ENCODE results near the gene CALN1.

CALN1 gene

DNA sequence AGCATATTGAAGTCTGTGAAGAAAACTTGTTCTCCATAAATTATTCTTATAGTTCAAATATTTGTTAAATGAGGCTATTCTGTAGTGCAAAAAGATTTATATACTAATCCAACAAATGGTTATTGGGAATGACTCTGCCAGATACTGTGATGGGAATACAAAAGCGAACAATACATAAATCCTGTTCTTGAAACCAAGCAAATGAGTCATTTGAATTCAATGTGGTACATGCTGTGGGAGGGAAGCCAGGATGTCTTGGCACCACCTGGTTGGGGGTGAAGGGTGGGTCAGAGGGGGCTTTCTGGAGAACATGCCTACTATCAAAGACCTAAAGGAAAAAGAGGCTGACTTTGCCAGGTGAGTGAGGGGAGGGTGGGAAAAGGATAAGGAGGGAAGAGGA is 594.2 kb downstream of the CALN1 start:
- DNase-seq (ENCODE audit: low read depth in 2 of 3, low spot score in 1 of 3), result no peak

DNA sequence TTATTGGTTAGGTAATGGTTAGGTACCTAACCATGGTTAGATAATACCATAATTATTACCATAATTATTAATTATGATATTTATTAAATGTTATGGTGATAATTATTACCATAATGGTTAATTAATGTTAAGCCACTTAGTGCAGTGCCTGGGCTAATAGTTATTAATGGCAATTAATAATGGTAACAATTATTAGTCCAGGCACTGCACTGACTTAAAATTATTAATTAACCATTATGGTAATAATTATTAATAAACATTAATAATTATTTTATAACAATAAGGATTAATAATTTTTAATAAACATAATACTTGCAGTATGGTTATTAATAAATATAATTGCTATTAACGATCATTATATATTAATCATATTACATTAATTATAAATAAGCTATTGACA is 604.0 kb downstream of the CALN1 start:
- no peak for DNase-seq (ENCODE audit: low read depth in 2 of 3, low spot score in 1 of 3)

DNA sequence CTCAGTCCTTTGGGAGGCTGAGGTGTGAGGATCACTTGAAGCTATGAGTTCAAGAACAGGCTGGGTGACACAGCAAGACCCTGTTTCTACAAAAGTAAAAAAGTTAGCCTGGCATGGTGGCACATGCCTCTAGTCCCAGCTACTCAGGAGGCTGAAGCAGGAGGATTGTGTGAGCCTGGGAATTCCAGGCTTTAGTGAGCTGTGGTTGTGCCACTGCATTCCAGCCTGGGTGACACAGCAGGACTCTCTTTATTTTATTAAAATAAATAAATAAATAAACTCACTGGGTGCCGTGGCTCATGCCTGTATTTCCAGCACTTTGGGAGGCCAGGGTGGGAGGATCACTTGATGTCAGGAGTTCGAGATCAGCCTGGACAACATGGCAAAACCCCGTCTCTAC is 607.9 kb downstream of the CALN1 start:
- no peak for DNase-seq (ENCODE audit: low read depth in 2 of 3, low spot score in 1 of 3)

DNA sequence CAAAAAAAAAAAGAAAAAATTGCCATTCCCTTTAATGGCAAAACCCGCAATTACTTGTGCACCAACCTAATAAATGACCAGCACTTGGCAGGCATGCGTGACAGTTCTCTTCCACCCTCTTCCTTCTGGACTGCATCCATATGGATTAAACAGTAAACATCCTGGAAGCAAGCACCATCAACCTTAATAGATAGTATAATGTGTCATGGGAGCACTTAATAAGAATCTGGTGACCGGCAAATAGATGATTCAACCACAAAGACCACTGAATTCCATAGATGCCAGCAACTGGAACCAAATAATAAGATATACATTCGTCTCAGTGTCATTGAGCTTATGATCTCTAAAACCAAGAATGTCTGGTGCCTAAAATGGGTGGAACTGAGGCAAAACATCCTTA is 610.2 kb downstream of the CALN1 start:
- DNase-seq (ENCODE audit: low read depth in 2 of 3, low spot score in 1 of 3), result no peak

DNA sequence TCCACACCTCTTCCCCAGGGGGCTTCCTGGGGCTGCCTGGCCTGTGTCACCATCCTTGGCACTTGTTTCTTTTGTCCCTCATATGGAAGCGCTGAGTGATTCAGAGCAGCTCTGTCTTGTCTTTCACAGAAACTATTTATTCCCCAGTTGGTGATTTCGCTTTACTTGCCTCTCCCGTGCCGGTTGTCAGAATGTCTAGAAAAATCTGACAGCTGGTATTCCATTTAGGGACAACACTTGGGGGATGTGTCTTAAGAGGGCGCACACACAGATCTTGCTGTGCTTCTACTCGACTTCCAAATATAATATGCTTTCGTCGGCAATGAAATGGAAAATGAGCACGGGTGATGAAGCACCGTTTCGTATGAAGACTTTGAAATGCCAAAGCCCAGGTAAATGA is 611.8 kb downstream of the CALN1 start:
- no peak for DNase-seq (ENCODE audit: low read depth in 2 of 3, low spot score in 1 of 3)

DNA sequence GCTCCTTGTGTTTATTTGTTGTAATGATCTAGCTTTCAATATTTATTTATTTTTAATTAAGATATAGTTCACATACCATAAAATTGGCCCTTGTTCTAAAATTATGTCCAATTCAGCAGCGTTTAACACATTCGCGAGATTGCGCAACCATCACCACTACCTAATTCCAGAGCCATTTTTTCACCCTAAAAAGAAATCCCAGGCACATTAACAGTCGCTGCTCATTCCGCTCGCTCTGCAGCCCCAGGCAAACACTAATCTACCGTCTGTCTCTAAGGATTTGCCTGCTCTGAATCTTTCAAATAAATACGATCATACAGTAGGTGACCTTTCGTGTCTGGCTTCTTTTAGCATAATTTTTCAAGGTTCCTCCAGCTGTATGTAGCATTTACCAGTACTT is 616.7 kb downstream of the CALN1 start:
- DNase-seq (ENCODE audit: low read depth in 2 of 3, low spot score in 1 of 3), result no peak

DNA sequence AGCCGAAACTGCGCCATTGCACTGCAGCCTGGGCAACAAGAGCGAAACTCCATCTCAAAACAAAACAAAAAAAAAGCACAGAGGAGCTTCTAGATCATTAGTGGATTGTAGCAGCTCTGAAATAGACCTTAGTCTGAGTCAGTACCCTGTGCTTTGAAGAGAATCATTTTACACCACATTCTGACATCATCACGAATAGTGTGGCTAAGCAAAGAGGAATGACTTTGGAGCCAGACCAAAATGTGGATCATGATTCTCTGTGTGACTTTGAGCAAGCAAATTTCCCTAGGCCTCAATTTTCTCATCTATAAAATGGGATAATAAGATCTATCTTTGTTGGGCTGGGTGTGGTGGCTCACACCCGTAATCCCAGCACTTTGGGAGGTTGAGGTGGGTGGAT is 618.9 kb downstream of the CALN1 start:
- no peak for DNase-seq (ENCODE audit: low read depth in 2 of 3, low spot score in 1 of 3)

DNA sequence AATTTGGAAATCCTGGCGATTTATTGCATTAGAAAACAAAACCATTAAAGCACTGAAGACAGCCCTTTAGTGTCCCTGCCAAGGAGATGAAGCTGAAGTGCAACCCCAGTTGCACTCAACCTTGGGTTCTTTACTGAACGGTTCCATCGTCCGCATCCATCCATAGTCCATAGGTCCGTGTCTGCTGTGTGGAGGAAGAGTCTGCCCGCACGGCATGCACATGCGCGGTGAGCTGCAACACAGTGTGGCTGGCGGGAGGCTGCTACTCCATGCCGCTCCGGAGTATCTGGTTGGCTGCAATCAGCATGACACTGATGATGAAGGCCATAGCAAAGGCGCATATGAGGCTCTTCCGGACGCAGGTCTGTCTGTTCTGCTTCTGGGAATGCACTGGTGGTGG is 624.6 kb downstream of the CALN1 start:
- no peak for DNase-seq (ENCODE audit: low read depth in 2 of 3, low spot score in 1 of 3)

DNA sequence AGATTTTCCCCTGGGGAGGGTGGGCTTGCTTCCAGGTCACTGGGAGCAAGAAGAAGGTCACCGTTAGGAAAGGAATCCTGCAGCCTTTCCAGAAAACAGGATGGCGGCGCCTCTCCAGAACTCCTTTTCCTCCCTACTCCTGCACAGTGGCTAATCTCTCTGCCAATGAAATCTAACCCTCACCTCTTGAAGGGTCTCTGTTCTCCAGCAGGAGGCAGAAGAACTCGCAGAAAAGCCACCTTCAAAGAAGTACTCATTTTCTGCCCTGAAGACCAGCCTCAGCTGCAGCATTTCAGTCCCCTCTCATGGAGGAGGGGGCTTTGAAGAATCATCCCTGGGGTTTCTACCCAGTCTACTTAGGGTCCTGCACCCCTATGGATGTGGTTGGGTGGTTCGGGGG is 626.9 kb downstream of the CALN1 start:
- DNase-seq (ENCODE audit: low read depth in 2 of 3, low spot score in 1 of 3), result no peak

DNA sequence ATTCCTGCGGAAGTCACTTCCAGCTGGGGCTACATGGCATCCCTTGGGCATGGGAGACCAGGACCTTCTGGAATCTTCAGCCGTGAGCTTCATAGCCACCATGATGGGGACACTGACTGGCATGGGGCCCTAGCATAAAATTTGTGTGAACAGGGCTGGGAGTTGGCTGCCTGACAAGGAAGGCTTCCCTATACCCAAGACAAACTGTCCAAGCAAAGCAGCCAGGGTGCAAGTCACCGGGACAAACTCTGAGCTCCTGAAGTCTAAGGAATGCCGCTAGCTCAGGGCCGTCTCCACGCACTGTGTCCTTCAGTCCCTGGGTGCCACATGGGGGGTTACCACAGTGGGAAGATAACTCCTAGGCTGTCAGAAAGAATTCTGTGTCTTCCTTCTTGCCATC is 627.4 kb downstream of the CALN1 start:
- DNase-seq (ENCODE audit: low read depth in 2 of 3, low spot score in 1 of 3), result no peak

DNA sequence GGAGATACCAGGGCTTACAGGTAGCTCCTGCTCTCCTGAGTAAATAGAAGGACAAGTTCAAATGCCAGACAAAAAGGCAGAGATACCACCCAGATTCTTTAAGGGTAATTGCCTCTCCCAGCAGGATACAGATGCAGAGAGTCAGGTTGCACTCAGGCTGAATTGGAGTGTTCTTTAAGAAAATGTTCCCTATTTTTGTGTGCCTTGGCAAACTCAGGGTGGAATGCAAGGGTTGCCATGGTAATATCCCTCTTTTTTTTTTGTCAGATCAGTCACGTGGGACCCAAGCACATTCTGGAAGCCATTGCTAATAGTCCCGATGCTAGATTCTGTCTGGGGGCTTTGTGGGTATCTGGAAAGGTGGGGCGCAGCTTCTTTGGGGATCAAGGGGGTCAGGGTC is 628.0 kb downstream of the CALN1 start:
- DNase-seq (ENCODE audit: low read depth in 2 of 3, low spot score in 1 of 3), result no peak

DNA sequence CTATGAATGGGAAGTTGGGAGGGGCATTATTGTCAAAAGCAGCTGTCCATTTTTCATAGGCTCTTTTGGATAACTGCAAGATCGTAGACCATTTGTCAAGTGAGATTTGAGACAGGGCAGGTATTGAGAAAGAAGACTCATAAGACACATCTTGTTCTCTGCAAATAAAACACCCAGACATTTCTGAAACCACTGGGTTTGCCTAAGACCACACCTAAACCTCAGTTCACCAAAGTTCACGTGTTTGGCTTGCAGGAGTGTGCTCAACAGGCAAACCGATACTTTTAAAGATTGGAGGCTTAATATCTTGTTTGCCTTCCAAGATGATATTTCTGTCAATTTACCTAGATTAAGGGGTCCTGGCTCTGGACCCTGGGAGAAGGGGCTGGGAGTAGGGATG is 628.4 kb downstream of the CALN1 start:
- DNase-seq (ENCODE audit: low read depth in 2 of 3, low spot score in 1 of 3), result no peak

DNA sequence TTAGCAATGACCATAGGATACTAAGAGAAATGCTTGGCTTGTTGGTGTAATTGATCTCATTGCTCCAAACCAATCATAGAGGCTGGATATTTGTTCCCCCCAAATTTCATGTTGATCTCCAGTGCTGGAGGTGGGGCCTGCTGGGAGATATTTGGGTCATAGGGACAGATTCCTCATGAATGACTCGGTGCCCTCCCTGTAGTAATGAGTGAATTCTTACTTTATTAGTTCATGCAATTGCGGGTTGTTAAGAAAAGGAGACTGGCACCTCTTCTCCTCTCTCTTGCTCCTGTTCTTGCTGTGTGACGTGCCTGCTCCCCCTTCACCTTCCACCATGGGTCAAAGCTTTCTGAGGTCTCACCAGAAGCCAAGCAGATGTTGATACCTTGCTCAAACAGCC is 630.1 kb downstream of the CALN1 start:
- DNase-seq (ENCODE audit: low read depth in 2 of 3, low spot score in 1 of 3), result no peak

DNA sequence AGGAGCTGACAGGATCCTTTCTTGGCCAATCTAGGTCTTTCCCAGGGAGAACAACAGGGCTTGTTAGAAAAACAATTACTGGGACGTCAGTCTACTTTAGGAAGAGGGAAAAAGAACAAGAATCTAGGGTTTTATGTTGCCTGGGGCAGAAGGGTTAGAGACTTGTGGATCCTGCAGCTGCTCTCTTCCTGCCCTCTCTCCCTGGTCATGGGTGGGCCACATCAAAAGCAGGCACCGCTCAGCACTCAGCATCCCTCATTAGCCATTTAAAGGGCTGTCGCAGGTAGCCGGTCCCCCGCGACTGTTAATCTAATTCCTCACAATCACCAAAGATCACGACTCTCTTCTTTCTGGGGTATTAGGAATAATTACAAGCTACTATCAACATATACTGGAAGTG is 631.9 kb downstream of the CALN1 start:
- DNase-seq (ENCODE audit: low read depth in 2 of 3, low spot score in 1 of 3), result no peak

DNA sequence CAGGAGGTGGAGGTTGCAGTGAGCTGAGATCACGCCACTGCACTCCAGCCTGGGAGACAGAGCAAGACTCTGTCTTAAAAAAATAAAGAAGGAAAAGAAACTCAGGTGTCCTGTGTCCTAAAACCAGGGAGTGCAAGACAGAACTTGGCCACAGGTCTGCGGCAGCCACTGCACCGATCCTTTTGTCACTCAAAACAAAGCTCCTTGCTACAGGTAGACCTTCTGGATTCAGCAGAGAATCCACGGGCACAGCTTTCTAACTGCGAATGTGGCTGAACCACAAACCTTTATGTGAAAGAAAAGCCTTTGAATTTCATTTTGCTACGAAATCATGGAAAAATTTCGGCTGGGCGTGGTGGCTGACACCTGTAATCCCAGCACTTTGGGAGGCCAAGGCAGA is 634.9 kb downstream of the CALN1 start:
- DNase-seq (ENCODE audit: low read depth in 2 of 3, low spot score in 1 of 3), result no peak

DNA sequence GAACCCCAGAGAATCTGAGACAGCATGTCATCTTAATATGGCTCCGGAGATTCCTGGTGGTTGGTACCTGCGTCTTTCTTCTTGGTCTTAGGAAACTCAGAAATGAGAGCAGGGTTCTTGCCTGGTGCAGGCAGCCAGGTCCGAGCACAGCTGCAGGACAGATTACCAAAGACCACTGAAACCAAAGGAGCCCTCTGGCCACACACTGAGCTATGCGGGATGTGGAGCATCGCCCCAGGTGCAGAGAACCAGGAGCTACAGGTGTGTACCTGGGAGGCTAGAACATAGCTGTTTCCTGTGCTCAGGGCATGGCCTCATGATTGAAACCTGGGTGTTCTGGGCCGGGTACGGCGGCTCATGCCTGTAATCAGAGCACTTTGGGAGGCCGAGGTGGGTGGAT is 635.4 kb downstream of the CALN1 start:
- no peak for DNase-seq (ENCODE audit: low read depth in 2 of 3, low spot score in 1 of 3)

DNA sequence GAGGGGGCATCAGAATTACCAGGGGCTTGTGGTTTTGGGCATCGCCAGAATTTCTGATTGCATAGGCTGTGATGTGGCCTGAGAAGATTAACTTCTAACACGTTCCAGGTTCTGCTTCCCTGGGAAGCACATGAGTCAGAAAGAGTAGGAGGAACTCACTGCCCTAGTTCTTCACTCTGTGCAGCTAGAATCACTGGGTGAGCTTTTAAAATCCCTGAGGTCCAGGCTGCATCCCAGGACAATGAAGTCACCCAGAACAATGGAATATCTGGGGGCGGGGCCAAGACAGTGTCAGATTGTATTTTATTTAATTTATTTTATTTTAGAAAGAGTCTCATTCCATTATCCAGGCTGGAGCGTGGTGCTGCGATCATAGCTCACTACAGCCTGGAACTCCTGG is 636.5 kb downstream of the CALN1 start:
- DNase-seq (ENCODE audit: low read depth in 2 of 3, low spot score in 1 of 3), result no peak

DNA sequence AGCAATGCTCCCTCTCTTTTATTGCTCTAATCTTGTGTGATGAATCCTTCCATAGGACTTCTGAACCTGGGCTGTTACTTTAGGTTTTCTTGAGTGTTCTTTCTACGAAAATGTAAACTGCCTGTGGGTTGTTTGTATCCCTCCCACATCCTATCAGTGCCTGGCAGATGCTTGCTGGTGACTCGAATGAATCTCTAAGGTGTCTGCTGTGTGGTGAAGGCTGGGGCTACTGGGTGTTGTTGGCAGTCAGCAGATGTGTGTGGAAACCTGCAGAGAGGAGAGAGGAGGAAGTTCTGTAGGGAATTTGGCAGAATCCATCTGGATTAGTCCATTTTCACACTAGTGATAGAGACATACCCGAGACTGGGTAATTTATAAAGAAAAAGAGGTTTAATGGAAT is 639.4 kb downstream of the CALN1 start:
- DNase-seq (ENCODE audit: low read depth in 2 of 3, low spot score in 1 of 3), result no peak

DNA sequence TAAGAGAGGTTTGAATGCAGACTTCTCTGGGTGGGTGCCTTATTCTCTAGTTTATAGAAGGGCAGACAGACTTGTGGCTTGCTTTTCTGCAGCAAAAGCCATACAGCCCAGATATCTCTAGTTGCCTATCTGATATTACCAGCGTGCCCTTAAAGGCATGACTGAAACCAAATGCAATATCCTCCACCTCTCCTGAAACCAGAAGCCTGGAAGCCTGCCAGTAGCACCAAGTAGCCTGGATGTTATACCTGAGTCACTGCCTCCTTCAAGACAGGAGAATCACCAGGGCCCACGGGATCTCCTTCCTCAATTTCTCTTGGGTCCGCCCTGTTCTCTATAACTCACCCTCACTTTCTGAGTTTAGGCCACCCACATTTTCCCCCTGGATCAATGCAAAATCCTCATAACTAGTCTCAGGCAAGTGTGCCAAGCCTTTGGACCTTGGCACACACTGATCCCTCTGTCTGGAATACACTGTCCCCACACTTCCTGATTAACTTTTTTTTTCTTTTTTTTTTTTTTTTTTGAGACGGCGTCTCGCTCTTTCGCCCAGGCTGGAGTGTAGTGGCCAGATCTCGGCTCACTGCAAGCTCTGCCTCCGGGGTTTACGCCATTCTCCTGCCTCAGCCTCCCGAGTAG is 641.8 kb downstream of the CALN1 start:
- DNase-seq (ENCODE audit: low read depth in 2 of 3, low spot score in 1 of 3), result no peak

DNA sequence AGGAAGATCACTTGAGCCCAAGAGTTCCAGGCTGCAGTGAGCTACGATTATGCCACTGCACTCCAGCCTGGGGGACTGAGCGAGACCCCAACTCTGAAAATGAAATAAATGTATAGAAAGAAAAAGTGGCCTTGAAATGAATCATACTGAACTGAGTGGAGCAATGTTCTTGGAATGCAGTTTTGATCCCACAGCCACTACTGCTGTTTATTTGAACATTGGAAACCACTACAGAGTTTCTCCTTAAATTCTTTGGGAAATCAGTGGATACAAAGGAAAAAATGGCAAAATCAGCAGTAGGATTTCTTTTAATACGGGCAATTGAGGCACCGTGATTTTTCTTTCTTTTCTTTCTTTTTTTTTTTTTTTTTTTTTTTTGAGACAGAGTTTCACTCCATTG is 642.8 kb downstream of the CALN1 start:
- no peak for DNase-seq (ENCODE audit: low read depth in 2 of 3, low spot score in 1 of 3)

DNA sequence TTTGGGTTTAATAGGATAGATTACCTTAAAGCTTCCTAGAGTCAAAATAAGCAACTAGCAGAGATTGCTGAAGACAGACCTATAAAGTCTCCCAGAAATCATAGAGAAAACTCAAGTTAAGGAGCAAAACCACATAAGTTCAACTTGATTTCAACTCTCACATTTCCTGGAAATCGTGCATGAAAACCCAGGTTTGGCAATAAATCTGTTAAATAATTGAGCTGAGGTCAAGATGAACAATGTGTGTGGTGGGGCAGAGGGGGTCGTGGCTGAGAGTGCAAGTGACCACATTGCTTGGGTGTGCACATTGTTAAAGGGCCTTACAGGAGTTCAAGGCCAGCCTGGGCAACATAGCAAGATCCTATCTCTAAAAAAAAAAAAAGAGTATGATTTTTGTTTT is 643.7 kb downstream of the CALN1 start:
- no peak for DNase-seq (ENCODE audit: low read depth in 2 of 3, low spot score in 1 of 3)

DNA sequence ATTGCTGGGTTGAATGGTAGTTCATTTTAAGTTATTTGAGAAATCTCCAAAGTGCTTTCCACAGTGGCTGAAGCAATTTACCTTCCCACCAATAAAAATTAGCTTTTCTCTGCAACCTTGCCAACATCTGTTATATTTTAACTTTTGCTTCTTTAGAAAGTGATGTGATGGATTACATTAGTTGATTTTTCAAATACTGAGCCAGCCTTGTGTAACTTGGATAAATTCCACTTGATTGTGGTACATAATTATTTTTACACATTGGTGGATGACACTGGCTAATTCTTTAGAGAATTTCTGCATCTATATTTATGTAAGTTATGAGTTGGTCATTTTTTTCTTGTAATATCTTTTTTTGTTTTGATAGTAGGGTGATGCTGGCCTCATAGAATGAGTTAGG is 646.1 kb downstream of the CALN1 start:
- no peak for DNase-seq (ENCODE audit: low read depth in 2 of 3, low spot score in 1 of 3)

DNA sequence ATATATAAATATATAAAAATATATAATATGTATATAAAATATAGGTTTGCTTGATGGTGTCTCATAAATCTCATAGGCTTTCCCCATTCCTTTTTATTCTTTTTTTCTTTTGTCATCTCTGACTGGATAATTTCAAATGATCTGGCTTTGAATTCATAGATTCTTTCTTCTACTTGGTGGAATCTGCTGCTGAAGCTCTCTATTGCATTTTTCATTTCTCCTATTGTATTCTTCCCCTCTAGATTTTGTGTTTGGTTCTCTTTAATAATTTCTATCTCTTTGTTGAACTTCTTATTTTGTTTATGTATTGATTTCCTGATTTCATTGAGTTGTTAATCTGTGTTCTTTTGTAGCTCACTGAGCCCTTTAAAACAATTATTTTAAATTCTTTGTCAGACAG is 650.8 kb downstream of the CALN1 start:
- DNase-seq (ENCODE audit: low read depth in 2 of 3, low spot score in 1 of 3), result no peak

DNA sequence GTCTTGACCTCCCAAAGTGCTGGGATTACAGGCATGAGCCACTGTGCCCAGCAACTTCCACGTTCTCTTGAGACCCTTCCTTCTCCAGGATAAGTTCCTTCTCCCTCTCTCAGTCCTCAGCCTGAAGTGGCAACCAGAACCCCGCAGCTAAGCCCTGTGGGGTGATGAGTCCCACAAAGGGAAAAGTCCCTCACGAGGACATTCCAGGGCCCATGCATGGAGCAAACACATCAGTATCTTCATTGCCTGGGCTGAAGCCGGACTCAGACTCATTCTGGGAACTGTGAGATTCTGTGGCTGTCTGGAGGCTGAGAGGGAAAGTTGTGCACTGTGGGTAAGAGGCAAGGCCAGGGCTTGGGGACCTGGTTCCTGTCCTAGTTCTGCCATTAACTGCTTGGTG is 657.3 kb downstream of the CALN1 start:
- DNase-seq (ENCODE audit: low read depth in 2 of 3, low spot score in 1 of 3), result no peak

All from stimulated activated CD4-positive, alpha-beta T cell treated with anti-CD3 and anti-CD28 coated beads, Interleukin-12 subunit alpha, Interleukin-12 subunit beta, amount 100 ng/mL, for 48 hours (primary cell).